ENCODE measurements around the gene EFCC1. TPM values are rescaled to one million over a fixed set of nuclear protein-coding genes. Genes with fewer than 3 reads are reported as not detected.

The EFCC1 gene
- total and polyA plus RNA-seq, 3 donors from 2014 or later = 2.6 to 2.9 (median 2.8) TPM

DNA sequence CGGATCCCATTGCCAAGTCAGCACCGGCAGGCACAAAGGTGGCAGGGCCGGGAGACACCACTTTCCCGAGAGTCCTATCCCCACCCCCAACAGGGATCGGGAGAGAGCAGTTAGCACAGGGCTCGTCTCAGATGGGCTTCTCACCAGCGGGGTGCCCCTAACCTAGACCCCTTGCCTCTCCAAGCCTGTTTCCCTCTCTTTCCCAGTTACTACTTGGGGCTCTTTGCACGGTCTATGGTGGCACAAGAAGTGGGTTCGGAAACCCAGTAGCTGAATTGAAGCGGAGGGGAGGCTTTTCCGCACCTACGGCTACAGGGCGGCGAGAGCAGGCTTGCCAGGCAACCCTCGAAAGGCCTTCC is 383 bp upstream of the EFCC1 start:
- Histone ChIP-seq H3K36me3 (ENCODE audit: low read depth, missing control alignments) (no peaks in the 10 kb centered on the region), H3K4me3 (peak overlapping the region; percentile 55 to 61), H3K9me3 (no peaks in the 10 kb centered on the region), H3K4me1 (peaks cover 12% of the 10 kb centered on the region), H3K27ac (peak overlapping the region; percentile 75 to 82), H3K27me3 (no peaks in the 10 kb centered on the region)
- 9 to 24% methylated on average over 7 to 15 of the region's 15 CpGs for WGBS, 2 donors
- DNase-seq = no peak
- TF ChIP-seq CTCF (IDR thresholded peaks at IDR 0.05) = no peak
- no peak for TF ChIP-seq POLR2A (IDR thresholded peaks at IDR 0.05)
- intact Hi-C loops (cut with DNase I; ENCODE audit: low total_unique reads) = no loop called here

GRCh38 chr3:129001806-129002572 is 885 bp downstream of the EFCC1 start:
- peak overlapping the region in 1 of 2 donors; percentile 82 for H3K27ac ChIP-seq
- peaks cover 16% of the 10 kb centered on the region for H3K4me1 ChIP-seq
- H3K27me3 ChIP-seq = no peaks in the 10 kb centered on the region
- WGBS, 2 donors = 1 to 14% methylated on average over 6 to 79 of the region's 81 CpGs
- peak overlapping the region; percentile 55 to 61 for H3K4me3 ChIP-seq
- intact Hi-C loops (cut with DNase I; ENCODE audit: low total_unique reads) = no loop called here
- H3K9me3 ChIP-seq = no peaks in the 10 kb centered on the region
- no peak for DNase-seq
- no peaks in the 10 kb centered on the region for H3K36me3 ChIP-seq (ENCODE audit: low read depth, missing control alignments)
- TF ChIP-seq POLR2A (IDR thresholded peaks at IDR 0.05) (no peak), CTCF (IDR thresholded peaks at IDR 0.05) (no peak)

DNA sequence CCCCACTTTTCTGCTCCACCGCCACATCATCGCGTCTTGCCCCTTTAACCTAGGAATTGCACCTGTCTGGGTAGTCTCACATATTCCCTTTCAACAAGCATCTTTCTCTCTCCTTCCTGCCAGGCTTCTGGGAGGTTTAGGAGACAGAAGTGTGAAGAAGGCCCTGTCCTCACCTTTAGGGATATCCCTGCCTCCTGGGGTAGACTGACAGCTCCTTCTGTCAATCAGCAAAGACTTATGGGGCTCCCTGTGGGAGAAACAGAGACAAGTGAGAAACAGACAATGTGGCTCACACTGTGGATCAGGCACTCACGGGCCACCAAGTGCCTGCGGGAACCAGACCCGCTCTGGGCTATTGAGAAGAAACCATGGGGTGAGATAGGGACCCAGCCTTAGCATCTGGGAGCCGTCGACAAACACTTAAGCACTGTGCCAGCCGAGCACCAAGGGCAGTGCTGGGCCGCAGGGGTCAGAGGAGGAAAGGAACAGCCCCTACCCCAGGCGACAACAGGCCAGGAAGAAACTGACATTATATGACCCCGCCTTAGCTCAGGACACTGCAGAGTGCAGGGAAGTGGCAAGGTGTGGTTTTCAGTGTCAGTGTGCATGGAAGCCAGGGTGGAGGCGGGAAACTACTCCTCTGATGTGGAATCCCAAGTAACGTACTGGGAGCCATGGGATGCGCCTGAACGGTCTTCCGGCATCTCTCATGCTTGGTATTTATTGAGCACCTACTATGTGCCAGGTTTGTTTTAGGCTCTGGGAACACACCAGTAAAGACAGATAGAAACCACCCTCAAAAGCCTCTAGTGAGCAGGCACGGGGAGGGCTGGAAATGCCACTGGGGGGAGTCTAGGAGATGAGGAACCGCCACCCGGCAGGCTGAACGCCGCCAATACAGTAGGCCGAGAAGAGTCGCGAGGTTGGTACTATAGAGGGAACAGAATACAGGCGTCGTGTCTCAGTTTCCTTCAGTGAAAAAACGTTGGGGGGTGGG is 1.8 kb downstream of the EFCC1 start:
- peaks cover 16% of the 10 kb centered on the region for H3K4me1 ChIP-seq
- no peak for TF ChIP-seq POLR2A (IDR thresholded peaks at IDR 0.05)
- peak overlapping the region in 1 of 2 donors; percentile 61 for H3K4me3 ChIP-seq
- no peaks in the 10 kb centered on the region for H3K9me3 ChIP-seq
- no peak for DNase-seq
- WGBS, 2 donors = 47 to 53% methylated on average over 27 to 28 of the region's 28 CpGs
- intact Hi-C loops (cut with DNase I; ENCODE audit: low total_unique reads) = no loop called here
- no peak overlapping the region for H3K27ac ChIP-seq
- no peaks in the 10 kb centered on the region for H3K27me3 ChIP-seq
- H3K36me3 ChIP-seq (ENCODE audit: low read depth, missing control alignments) = no peaks in the 10 kb centered on the region

- intact Hi-C loops (cut with DNase I; ENCODE audit: low total_unique reads) = no loop called here
- no peak for DNase-seq
- Histone ChIP-seq H3K27ac (no peak overlapping the region), H3K9me3 (no peaks in the 10 kb centered on the region), H3K36me3 (ENCODE audit: low read depth, missing control alignments) (no peaks in the 10 kb centered on the region), H3K27me3 (no peaks in the 10 kb centered on the region), H3K4me1 (peaks cover 16% of the 10 kb centered on the region), H3K4me3 (peak overlapping the region in 1 of 2 donors; percentile 22)
- TF ChIP-seq POLR2A (IDR thresholded peaks at IDR 0.05) (no peak), CTCF (IDR thresholded peaks at IDR 0.05) (no peak)
- 26 to 40% methylated on average over 17 to 54 of the region's 55 CpGs for WGBS, 2 donors
Observed at GRCh38 chr3:129003578-129004112, 2.5 kb downstream of the EFCC1 start.
